GM21529 (cell line): ENCODE measurements around the gene ADAR.

ENCODE experiments used
- ATAC-seq: cut with Tn5 transposase; IDR thresholded peaks from one replicate; pipeline ENCODE4 v1.9.1; 2021; ENCODE audit not compliant: unreplicated experiment

ADAR gene

DNA sequence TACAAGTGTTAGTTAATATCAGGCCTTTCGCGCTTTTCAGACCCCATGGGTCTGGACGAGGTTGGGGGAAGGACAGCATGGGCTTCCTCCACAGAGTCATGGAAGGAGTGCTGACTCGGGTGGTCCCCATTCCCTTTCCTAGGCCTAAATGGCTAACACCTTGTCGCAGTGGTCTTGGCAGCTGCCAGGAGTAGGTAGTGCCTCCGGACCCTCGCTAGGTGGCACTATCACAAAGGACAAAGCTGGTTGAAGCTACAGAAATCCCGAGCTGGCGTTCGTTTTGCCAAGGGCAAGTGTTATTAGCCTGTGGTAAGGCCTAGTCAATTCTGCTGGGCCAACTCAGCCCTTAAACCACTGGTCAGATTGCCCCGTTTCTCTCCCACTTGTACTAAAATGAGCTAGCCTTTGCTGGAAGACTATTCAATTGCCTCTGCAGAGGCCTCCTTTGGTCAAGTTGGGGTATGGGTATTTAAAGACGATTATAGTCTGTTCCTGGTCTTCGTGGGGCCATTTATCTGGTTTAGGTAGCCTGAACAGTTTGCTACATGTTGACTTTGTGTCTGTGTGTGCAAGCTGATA is 48.4 kb downstream of the ADAR start:
- peak; percentile 40 for ATAC-seq

DNA sequence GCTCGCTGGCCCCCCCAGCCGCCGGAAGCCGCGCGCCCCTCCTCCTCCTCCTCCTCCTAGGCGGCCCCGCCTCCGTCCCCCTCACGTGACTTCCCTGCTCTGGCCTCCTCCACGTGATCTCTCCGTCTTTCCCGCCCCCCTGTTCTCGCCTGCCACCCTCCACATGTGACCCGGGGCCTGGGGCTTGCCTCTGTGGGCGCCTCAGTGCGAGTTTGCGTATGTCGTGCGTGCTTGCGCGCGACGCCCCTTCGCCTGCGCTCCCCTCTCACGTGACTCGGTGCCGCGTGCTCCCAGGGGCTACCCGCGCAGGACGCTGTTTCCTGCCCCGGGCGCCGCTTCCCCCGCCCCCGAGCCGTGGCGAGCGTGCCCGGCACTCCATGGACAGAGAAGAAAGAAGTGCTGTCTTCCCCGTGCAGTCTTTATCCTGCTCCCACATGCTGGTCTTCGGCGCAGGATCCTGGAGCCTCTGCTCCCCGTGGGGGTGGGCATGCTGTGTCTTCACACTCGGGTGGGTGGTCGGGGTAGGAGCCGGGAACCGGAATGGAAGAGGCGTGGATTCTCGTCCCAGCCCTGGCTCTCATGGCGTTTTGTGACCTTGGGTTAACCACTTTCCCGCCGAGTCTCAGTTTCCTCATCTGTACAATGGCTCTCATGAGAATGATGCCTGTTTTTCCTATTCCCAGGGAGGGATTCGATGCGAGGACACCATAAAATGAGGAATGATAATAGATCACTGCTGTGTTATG is 49.1 kb downstream of the ADAR start:
- ATAC-seq, result peak; percentile 87

DNA sequence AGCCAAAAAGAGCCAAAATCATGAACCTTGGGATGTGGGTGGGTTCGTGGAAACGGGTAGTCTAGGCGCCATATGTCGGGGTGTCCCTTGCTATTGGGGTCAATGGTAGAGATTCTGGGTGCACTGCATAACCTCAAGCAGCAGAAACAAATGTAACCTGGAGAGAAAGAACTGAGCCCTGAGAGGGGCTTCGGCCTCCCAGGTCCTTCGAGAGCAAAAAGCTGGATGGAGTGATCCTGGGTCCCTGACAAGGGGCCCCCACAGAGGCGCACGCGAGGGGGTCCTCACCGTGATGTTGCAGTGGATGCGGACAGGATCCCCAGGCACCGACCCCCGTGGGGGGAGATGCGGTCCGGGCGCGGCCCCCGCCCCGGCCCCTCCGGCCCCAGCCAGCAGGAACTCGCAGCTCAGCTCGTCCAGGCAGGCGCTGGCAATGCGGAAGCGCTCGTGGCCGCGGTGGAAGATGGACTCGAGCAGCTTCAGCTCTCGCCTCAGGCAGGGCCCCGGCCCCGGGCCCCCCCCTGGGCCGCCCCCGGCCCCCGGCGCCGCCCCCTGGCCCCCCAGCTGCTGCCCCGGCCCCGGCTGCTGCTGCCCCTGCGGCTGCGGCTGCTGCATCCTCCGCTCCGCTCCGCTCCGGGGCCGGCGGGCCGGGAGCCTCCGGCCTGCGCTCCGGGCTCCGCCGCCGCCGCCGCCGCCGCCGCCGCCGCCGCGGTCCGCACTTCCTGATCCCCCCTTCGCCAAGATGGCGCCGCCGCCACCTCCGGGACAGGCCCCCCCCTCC is 49.9 kb downstream of the ADAR start, which contains the start of gene UBE2Q1:
Gene UBE2Q1 (minus strand): TSS at position 724 of the 781 bp plus-strand sequence. CDS start 109 bp downstream, at position 615.
- ATAC-seq, result peak; percentile 5

DNA sequence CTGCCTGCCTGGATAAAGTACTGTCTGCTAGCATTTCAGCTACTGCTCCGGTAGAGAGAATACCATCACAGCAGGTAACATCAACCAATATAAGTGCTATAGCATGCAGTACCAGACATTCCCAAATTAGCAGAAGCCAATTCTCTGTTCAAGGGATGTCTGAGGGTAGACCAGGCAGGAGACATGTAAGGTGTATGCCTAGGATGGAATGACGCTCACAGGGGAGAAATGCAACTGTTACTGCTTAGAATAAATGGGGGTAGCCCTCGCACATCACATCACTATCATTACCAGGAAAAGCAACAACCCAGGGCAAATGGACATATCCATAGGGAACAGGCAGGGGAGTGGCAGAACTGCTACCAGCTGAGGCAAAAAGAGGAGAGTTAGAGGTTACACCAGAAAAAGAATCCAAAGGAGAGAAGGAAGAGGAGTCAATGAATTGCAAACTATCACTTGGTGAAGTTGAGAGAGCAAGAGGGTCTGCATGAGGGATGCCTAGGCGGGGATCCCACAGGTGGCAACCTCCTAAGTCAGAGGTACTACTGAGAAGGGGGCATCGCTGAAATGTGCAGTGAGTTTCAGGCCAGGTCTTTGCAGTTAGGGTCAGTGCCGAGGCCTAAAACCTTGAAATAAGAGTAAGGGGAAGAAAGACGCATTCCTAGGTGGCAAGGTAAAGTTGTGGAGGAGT is 50.6 kb downstream of the ADAR start:
- no peak for ATAC-seq

- no peak for ATAC-seq
Measured at GRCh38 chr1:154556422-154556821, 51.6 kb downstream of the ADAR start.

- no peak for ATAC-seq
Measured at GRCh38 chr1:154553056-154554030, 54.6 kb downstream of the ADAR start.

DNA sequence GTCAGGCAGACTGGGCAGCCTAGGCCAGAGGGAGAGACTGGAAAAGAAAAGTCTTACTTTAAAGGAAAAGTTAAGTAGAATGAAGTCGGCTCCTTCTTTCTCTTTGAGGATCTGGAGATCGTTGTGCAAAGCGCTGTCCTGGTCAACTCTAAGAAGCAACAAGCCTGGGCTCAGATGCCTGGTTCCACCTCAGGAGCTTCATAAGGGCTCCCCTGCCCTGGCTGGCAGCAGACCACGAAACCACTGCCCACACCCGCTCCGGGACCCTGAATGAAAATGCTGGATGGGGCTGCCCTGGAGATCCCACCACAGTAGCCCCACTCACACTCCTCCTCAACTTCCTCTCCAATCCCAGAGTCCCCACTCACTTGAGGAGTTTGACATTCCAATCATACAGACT is 56.0 kb downstream of the ADAR start:
- no peak for ATAC-seq

GRCh38 chr1:154551474-154551873 is 56.5 kb downstream of the ADAR start:
- ATAC-seq, result no peak

DNA sequence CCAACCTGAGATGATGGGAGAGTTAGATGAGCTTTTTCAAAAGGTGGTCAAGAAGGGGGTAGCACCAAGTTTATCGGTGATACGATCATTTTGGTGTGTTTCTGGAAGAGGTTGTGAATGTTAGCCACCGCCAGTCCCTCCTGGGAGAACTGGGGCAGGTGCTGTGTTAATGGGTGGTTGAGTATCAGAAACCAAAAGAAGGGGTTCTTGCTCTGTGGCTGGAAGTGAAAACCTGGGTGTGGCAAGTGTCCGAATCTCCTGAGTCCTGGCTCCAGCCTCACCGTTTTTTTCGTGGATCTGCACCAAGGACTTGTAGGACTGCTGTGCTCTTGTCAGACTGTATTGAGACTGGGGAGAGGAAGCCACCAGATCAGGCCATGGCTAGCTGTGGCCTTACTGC is 57.3 kb downstream of the ADAR start:
- ATAC-seq, result no peak

GRCh38 chr1:154550070-154550469 is 57.9 kb downstream of the ADAR start:
- ATAC-seq, result no peak

DNA sequence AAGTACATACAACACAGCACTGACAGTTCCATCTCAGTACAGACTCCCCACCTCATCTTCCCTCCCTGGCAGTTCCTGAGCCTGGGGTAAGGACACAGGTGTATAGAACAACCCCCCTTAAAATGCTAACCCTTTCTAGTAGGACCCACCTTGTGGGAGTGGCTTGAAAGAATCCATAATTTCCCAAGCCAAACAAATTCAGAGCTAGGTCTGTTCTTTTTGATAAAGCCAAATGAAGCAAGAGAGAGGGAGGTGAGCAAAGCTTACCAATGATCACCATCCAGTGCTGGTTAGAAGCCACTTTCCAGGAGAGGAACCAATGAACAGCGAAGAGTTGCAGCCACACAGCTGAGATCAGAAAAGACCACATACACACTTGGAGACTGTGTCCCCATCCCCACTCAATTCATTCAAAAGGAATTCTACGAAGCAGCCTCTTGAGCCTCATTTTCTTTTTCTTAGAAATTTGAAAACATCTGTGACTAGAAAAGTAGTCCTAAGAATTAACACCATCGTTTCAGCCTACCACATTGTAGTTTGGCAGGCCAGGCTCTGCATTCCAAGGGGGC is 58.7 kb downstream of the ADAR start:
- no peak for ATAC-seq

DNA sequence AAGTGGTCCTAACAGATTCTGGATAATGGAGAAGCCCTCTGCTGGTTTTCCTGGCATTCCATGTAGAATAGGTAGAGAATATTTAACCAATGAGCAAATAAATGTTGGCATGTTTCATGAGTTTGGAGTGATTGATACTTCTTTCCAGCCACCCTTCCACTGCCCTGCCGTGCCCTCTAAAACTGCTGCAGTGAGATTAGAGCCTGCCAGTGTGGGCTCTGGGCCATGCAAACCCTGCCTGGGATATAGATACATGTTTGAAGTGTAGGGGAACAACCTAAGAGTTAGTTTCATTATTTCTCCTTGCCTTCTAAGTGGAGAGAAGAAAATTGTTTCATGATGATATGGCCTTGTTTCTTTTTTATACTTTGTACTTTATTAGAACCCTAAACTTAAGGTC is 60.0 kb downstream of the ADAR start:
- no peak for ATAC-seq

DNA sequence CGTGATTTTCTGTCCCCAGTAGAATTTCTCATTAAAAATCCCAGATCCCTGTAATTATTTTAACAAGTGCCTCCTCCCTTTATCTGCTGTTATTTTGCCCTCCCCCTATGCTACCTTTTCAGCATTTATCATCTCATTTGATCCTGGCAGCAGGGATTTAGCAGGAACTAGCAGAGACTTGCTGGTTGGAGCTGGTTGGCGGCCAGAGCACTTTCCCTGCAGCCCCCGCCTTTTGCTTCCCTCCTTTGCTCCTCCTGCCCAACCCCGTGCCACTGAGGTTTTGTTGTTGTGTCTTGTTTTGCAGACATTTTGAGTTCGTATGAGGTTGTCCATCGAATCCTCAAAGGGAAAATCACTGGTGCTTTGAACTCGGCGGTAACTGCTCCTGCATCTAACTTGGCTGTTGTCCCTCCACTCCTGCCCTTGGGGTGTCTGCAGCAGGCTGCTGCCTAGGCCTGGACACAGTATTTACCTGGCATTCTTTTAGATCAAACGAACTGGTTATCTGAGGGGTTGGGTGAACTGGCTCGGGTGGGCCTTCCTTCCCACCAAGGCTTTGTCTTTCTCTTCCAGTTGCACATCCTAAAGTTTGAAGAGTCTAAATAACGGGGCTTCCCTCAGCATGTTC is 60.8 kb downstream of the ADAR start:
- ATAC-seq, result no peak

- no peak for ATAC-seq
Measured at GRCh38 chr1:154546264-154547063, 61.5 kb downstream of the ADAR start.

- ATAC-seq, result no peak
Measured at GRCh38 chr1:154541231-154541630, 66.8 kb downstream of the ADAR start.

- no peak for ATAC-seq
Measured at GRCh38 chr1:154539486-154540483, 68.2 kb downstream of the ADAR start.

- no peak for ATAC-seq
Measured at GRCh38 chr1:154536570-154536969, 71.4 kb downstream of the ADAR start.
